Lower lobe of right lung (tissue), 2 donors: Measurements from ENCODE around the gene KCNJ4. TPM values are rescaled to one million over a fixed set of nuclear protein-coding genes. Genes with fewer than 3 reads are reported as not detected.

ENCODE experiments used
- ATAC-seq, 2 donors: fragments of 200-7000 bp; cut with Tn5 transposase; one replicate each; pipeline ENCODE4 v1.9.1; 2020 to 2022; ENCODE audit warnings: mild to moderate bottlenecking in 2 of 2, moderate library complexity in 2 of 2
- DNase-seq: peaks from one replicate; pipeline ENCODE4 v3.0.0-alpha.2; 2020
- H3K27ac ChIP-seq: fragments of 200-600 bp; one replicate; pipeline ENCODE4 v1.8.0; 2022
- H3K27me3 ChIP-seq: fragments of 200-600 bp; one replicate; pipeline ENCODE4 v1.8.0; 2022; ENCODE audit warnings: low read depth
- H3K36me3 ChIP-seq: fragments of 200-600 bp; one replicate; pipeline ENCODE4 v1.8.0; 2022; ENCODE audit warnings: mild to moderate bottlenecking
- H3K4me1 ChIP-seq: fragments of 200-600 bp; one replicate; pipeline ENCODE4 v1.8.0; 2022
- H3K4me3 ChIP-seq: fragments of 200-600 bp; one replicate; pipeline ENCODE4 v1.8.0; 2022; ENCODE audit warnings: mild to moderate bottlenecking
- H3K9me3 ChIP-seq: fragments of 200-600 bp; one replicate; pipeline ENCODE4 v1.8.0; 2022
- intact Hi-C: fragments of 100-400 bp; cut with DNase I; formaldehyde crosslinking; loops from one replicate; pipeline ENCODE4 v1.11.0; 2022
- total RNA-seq: library from RNA; stranded (reverse); fragmentation: NEBNext Ultra II Directional; extraction: Animal tissue kit (Norgen Biotek cat#: 25700); gene quantifications from one replicate; pipeline ENCODE4 v1.2.1, GENCODE V29; 2021
- TF ChIP-seq, protein P1 (sequence below): fragments of 200-600 bp; IDR thresholded peaks from one replicate; pipeline ENCODE4 v1.8.0; 2022; ENCODE audit warnings: antibody characterized with exemption, mild to moderate bottlenecking
- donor health status: DM: no; HTN: yes; CAD: no; lungs with severe emphysema.

Gene KCNJ4
- total RNA-seq, 1 donor from 2014 or later, result not detected

DNA sequence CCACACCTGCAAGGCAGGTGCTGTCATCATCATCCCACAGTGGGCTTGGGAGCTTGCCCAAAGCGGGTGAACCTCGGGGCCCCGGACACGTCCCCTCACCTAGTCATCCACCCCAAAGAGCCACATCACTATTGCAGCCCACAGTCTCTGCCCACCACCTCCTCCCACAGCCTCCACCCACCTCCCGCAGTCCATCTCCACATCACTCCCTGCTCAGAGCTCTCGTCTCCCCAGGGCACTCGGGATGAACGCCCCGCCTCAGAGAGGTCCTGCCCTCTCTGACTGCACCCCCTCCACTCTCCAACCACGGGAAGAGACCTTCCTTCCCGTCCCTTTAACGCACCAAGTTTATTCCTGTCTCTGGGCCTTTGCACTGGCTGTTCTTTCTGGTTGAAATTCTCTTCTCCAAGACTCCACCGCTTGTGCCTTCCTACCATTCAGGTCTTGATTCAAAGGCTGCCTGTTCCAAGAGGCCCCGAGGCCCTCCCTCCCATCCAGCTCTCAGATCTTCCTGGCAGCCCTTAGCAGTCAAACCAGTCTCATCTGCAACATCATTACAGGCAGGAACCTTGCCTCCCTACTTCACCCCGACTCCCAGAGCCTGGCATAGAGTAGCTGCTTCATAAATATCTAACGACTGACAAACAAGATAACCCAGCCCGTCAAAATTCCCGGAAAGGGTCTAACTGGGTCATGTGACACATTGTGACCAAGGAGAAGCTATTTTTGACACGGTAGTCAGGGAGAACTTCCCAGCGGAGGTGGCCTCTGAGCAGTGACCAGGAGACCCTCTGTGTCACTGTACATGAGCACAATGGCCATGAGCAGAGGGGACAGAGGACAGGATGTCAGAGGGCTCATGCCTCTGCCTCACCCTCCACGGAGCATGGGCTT, 11.1 kb downstream of the KCNJ4 start:
- TF ChIP-seq, protein P1, sequence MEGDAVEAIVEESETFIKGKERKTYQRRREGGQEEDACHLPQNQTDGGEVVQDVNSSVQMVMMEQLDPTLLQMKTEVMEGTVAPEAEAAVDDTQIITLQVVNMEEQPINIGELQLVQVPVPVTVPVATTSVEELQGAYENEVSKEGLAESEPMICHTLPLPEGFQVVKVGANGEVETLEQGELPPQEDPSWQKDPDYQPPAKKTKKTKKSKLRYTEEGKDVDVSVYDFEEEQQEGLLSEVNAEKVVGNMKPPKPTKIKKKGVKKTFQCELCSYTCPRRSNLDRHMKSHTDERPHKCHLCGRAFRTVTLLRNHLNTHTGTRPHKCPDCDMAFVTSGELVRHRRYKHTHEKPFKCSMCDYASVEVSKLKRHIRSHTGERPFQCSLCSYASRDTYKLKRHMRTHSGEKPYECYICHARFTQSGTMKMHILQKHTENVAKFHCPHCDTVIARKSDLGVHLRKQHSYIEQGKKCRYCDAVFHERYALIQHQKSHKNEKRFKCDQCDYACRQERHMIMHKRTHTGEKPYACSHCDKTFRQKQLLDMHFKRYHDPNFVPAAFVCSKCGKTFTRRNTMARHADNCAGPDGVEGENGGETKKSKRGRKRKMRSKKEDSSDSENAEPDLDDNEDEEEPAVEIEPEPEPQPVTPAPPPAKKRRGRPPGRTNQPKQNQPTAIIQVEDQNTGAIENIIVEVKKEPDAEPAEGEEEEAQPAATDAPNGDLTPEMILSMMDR, result no peak
- DNase-seq, result no peak
- no peaks in the 10 kb centered on the region for H3K36me3 ChIP-seq
- H3K9me3 ChIP-seq, result no peaks in the 10 kb centered on the region
- H3K27me3 ChIP-seq, result peaks cover 27% of the 10 kb centered on the region
- H3K4me3 ChIP-seq, result no peak overlapping the region
- H3K4me1 ChIP-seq, result no peaks in the 10 kb centered on the region
- ATAC-seq, result no peak
- no peak overlapping the region for H3K27ac ChIP-seq
- intact Hi-C loops, result no loop called here

DNA sequence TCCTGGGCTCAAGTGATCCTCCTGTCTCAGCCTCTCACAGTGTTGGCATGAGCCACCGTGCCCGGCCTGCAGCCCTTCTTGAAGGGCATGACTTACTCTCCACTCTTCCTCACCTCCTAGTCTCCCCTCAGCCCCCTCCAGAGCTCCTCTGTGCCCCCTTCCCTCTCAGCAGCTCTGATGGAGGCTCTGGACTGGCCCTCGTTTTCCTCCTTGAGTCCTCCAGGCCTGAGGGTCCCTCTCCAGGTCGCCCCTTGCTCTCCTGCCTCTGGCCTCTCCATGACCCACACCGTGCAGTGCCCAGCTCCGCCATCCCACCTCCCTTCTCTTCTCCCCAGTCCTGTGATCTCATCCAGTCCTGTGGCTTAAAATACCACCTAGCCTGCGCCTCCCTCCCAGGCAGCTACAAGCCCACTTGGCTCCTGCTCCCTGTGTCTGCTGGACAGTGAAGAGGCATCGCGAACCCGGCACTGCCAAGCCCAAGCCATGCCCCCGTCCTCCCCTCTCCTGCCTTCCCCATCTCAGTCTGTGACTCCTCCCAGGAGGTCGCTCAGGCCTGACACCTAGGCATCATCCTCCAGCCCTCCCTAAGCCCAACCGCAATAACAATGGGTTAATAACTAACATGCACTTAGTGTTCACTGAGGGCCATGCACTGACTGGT, 11.9 kb downstream of the KCNJ4 start:
- Histone ChIP-seq H3K36me3 (no peaks in the 10 kb centered on the region), H3K9me3 (no peaks in the 10 kb centered on the region), H3K4me1 (no peaks in the 10 kb centered on the region), H3K27me3 (peaks cover 21% of the 10 kb centered on the region), H3K4me3 (no peak overlapping the region), H3K27ac (no peak overlapping the region)
- DNase-seq (no peak), ATAC-seq (no peak)
- intact Hi-C loops, result no loop called here
- TF ChIP-seq, protein P1, result no peak

DNA sequence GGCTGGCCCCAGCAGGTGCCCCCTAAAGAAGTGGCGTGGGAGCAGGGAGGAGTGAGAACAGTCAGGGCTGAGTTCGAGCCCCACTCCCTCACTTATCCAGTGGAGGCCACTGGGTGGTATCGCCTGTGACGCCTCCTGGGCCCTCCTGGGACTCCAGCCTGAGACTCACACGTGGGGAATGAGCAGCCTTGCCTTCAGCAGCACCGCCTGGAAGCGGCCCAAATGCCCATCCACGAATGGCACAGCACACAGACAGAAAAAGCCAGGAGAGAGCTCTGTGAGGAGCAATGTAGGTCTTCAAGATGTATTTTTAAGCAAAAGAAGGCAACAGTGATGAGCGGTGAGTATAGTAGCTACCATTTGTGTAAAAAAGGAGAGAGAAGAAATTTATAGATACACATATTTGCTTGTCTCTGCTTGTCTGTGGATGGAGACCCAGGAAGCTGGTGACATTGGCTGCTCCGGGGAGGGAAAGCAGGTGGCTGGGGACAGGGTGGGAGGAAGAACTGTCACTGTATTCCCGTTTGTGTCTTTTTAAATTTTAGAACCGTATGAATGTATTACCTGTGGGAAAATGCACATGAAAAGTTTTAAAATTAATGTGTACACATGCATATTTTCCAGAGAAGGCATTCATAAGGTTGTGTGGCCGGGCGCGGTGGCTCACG, 13.2 kb downstream of the KCNJ4 start:
- Histone ChIP-seq H3K27me3 (peaks cover 21% of the 10 kb centered on the region), H3K4me3 (no peak overlapping the region), H3K4me1 (no peaks in the 10 kb centered on the region), H3K27ac (no peak overlapping the region), H3K36me3 (no peaks in the 10 kb centered on the region), H3K9me3 (no peaks in the 10 kb centered on the region)
- intact Hi-C loops, result no loop called here
- TF ChIP-seq, protein P1, result no peak
- DNase-seq (no peak), ATAC-seq (no peak)

DNA sequence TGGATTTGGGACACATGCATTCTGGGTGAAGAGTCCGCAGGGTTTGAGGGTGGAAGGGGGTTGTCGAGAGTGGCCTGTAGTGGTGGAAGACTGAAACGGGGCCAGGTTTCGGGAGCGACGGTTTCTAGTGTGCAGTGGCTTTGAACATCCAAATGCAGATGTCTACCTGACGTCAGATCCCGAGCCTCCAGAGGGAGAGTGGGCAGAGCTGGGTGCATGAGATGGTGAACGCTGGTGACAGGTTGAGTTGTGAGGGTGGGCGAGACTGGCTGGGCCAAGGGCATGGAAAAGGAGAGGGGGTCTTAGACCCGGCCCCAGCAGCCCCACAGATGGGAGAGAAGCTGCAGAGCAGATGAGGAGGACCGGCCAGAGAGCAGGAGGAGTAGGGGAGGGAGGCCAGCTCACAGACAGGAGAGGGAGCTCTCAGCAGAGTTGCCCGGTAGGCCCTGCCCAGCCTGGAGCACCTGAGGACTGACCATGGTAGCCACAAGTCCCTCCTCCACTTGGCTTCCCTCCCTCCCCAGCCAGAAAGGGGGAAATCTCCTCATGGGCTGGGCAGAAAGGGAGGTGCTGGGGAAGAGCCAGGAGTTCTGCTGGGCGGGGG, 14.2 kb downstream of the KCNJ4 start:
- no peak for ATAC-seq
- DNase-seq, result no peak
- intact Hi-C loops, result no loop called here
- no peaks in the 10 kb centered on the region for H3K9me3 ChIP-seq
- no peak overlapping the region for H3K27ac ChIP-seq
- no peaks in the 10 kb centered on the region for H3K4me1 ChIP-seq
- peaks cover 16% of the 10 kb centered on the region for H3K27me3 ChIP-seq
- TF ChIP-seq, protein P1, result no peak
- no peak overlapping the region for H3K4me3 ChIP-seq
- no peaks in the 10 kb centered on the region for H3K36me3 ChIP-seq

DNA sequence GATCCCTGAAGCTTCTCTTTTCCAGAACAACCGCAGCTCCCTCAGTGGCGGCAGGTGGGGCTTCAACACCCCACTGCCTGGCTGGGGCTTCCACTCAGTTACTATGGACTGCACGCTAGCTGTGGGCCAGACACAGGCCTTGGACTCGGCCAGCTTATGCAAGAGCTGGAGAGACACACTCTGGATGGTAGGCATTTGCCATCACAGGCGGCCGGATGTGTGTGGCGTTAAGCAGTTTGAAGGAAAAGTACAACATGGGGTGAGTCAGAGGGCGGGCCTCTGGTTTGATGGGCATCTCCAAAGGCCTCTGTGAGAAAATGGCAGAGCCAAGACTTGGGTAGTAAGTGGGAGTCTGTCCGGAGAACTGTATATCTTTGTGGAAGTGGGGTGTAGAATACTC, 17.6 kb downstream of the KCNJ4 start:
- no peaks in the 10 kb centered on the region for H3K36me3 ChIP-seq
- H3K9me3 ChIP-seq, result no peaks in the 10 kb centered on the region
- H3K4me1 ChIP-seq, result no peaks in the 10 kb centered on the region
- H3K27ac ChIP-seq, result no peak overlapping the region
- H3K27me3 ChIP-seq, result peaks cover 4% of the 10 kb centered on the region
- H3K4me3 ChIP-seq, result no peak overlapping the region
- DNase-seq (no peak), ATAC-seq (no peak)
- TF ChIP-seq, protein P1, result no peak
- intact Hi-C loops, result no loop called here
